Stimulated activated CD8-positive, alpha-beta memory T cell treated with anti-CD3 and anti-CD28 coated beads, Interleukin-7, amount 100 ng/mL, for 1 hour (primary cell): ENCODE data around the gene PCBP3.
"Not testable (repeated sequence)": the region's sequence is repeated elsewhere in the genome, so short reads cannot be mapped to it uniquely, and the experiment has no call there.

Source experiments
- DNase-seq, 2 donors: peaks; one replicate each; pipeline ENCODE4 v3.0.0-alpha.2; 2020; ENCODE audit warnings: low read depth in 2 of 2

Gene PCBP3

GRCh38 chr21:45613396-45613795 lies 30.1 kb upstream of the PCBP3 start:
- no peak for DNase-seq

GRCh38 chr21:45613881-45614280 lies 29.6 kb upstream of the PCBP3 start:
- DNase-seq = no peak

- peak; percentile 58 to 68 for DNase-seq
Observed at GRCh38 chr21:45615145-45615711, 28.3 kb upstream of the PCBP3 start.

- DNase-seq = no peak
Observed at GRCh38 chr21:45617021-45617921, 26.3 kb upstream of the PCBP3 start.

GRCh38 chr21:45618287-45618686 lies 25.2 kb upstream of the PCBP3 start:
- DNase-seq = no peak

- DNase-seq = no peak
Observed at GRCh38 chr21:45618846-45619485, 24.6 kb upstream of the PCBP3 start.

GRCh38 chr21:45620201-45620923 lies 23.2 kb upstream of the PCBP3 start:
- DNase-seq = no peak

- not testable (repeated sequence) for DNase-seq
Observed at GRCh38 chr21:45621435-45622331, 21.8 kb upstream of the PCBP3 start.

GRCh38 chr21:45622416-45623097 lies 21.0 kb upstream of the PCBP3 start:
- no peak for DNase-seq

GRCh38 chr21:45623436-45623835 lies 20.1 kb upstream of the PCBP3 start:
- DNase-seq = no peak

- DNase-seq = not testable (repeated sequence)
Observed at GRCh38 chr21:45626127-45626526, 17.4 kb upstream of the PCBP3 start.

GRCh38 chr21:45629046-45629981 lies 14.2 kb upstream of the PCBP3 start:
- no peak for DNase-seq

GRCh38 chr21:45630066-45630694 lies 13.3 kb upstream of the PCBP3 start:
- DNase-seq = no peak

- no peak for DNase-seq
Observed at GRCh38 chr21:45630876-45631275, 12.6 kb upstream of the PCBP3 start.

- DNase-seq = no peak
Observed at GRCh38 chr21:45631540-45631939, 12.0 kb upstream of the PCBP3 start.

- no peak for DNase-seq
Observed at GRCh38 chr21:45632160-45632559, 11.4 kb upstream of the PCBP3 start.

GRCh38 chr21:45632637-45633251 lies 10.8 kb upstream of the PCBP3 start:
- no peak for DNase-seq

- no peak for DNase-seq
Observed at GRCh38 chr21:45634511-45635183, 8.9 kb upstream of the PCBP3 start.
